Activated naive CD4-positive, alpha-beta T cell treated with anti-CD3 and anti-CD28 coated beads, Interleukin-2, amount 50 U/mL, for 16 hours (primary cell): ENCODE results near the gene ERAP2.

Experiments
- DNase-seq: peaks from one replicate; pipeline ENCODE4 v3.0.0-alpha.2; 2020

Gene ERAP2

DNA sequence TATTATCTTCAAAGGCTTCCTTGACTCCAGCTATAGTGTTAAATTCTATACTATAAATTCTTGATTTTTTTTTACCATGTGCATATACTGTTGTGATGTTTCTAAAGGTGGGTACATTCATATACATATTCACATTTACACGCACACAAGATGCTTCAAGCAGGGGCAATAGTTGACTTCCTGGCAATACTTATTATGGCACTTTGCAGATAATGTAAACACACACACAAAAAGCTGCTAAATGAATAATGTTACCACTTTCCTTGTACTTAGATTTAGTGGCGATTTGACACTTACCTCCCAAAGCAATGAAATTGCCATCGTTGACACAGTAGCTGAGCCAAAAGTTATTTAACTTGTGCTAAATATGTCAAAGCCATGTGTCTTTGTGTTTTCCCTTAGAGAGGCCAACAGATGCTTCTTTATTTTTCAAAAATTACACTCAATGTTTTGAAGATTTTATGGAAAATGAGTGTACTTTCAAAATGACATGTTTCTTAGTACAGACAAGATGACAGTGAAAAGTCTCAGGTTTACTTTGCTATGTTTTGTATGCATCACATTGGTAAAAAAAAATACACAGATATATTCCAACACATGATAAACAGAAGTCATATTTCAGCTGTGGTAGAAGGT is 12.2 kb upstream of the ERAP2 start:
- no peak for DNase-seq

DNA sequence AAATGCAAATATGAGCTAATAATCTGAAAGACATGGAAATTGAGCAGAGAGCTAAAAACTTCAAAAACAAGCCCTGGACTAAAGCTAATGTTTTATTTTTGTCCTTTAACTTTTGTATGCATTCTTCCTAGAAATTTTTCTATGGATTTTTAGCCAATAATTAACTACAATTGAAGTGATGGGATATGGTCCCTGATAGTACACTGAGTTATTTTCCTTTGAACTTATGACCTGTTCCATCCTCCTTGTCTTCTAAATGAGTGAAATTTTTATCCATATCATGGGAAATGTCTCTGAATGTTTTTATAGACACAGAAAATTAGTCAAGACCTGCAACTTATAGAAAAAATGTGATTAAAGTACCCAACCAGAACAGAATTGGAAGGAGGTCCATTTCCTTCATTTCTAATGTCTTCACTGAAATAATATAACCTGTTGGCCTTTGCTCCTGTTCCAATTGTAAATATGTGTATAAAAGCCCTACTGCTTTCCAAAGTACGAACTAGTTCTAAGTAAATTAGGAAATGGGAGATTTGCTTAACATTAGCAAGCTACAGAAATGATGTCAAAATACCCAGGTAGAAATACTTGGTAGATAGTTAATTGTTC is 11.3 kb upstream of the ERAP2 start:
- DNase-seq = no peak

DNA sequence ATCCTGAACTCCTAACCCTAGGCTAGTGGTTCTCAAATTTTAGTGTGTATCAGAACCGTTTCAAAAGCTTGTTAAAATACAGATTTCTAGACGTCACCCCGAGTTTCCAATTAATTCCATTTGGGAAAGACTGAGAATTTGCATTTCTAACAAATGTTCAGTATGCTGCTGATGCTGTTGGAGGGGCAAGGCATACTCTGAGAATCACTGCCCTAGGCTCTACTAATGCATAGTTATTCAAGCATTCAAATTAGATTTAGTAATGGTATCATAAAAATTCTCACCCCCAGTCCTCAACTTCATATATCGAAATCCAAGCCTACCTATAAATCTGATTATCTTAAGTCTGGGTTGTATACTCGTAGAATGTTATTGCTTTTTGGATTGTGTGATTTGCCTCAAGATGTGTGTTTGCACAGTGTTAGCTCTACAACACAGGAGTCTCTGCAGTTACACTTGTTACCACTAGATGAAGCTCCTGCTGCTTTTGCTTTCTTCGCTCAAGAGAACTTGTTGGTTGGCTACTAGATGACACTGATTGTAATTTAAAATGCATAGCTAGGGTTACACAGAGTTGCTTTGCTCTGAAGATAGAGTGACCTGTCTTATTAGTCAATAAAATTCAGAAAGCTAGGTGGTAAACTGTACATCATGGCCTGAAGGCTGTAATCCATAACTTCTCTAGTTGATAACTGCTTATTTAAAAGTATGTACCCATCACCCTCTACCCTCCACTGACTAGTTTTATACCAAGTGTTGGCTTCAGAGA is 7.5 kb upstream of the ERAP2 start:
- no peak for DNase-seq

- DNase-seq = no peak
These were observed 7.0 kb upstream of the ERAP2 start for GRCh38 chr5:96869372-96869641.

GRCh38 chr5:96870094-96871026 is 5.9 kb upstream of the ERAP2 start:
- DNase-seq = peak; percentile 22

DNA sequence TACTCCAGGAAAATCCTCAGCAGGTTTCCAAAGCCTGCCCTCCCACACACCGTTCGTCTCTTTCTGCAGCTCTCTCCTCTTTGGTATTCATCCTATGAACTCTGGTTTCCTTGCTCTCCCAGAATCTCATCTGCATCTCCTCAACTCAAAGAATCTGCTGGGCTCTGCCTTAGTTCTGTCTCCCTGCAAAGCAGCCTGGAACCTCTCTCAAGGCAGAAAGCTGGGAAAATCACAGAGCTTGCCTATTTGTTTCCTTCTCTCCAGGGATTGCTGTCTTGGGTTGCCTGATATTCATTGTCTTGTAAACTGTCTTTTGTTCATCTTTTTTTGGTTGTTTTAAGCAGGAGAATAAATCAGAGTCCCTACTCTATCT is 5.3 kb upstream of the ERAP2 start:
- no peak for DNase-seq

DNA sequence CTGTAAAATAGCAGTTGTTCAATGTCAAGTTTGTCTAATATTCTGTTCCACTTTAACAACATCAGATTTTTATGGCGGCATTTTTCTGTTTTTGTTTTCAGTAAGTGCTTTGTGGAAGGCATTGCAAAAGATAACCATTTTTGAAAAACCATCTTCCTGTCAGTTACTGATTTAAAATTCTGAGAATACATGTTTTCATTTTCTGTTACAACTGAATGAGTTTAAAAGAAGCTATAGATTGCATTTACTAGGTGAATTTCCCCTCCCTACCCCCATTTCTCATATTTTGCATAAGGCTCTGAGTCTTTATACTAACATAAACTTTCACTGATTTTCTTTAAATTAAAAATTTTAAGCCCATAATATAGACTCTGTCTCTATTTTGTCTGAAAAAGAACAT is 4.6 kb upstream of the ERAP2 start:
- DNase-seq = no peak

DNA sequence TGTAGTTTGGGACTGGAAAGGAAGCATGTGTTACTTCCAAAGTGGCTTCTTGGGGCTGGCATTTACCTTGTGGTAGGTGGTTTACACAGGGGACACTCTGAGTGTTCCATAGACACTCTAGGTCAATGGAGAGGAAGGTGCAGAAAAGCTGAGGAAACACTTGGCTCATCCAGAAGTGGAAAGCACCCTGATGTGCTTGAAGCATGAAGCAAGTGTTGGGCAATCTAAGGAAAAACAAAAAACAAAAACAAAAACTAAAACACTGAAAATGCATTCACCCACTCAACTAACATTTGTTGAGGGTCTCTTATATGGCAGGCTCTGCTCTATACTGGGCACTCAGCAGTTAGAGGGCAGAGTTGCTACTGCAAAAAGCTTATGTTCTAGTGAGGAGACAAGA is 2.9 kb upstream of the ERAP2 start:
- no peak for DNase-seq

- DNase-seq = no peak
These were observed 1.7 kb upstream of the ERAP2 start for GRCh38 chr5:96874631-96875030.

- peak; percentile 18 for DNase-seq
These were observed 459 bp upstream of the ERAP2 start for GRCh38 chr5:96875791-96876291.

- DNase-seq = peak; percentile 14
These were observed 723 bp downstream of the ERAP2 start for GRCh38 chr5:96876977-96877469.

DNA sequence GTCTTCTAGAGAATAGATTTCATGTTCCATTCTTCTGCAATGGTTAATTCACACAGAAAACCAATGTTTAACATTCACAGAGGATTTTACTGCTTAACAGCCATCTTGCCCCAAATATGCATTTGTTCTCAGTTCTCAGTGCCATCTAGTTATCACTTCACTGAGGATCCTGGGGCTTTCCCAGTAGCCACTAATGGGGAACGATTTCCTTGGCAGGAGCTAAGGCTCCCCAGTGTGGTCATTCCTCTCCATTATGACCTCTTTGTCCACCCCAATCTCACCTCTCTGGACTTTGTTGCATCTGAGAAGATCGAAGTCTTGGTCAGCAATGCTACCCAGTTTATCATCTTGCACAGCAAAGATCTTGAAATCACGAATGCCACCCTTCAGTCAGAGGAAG is 3.4 kb downstream of the ERAP2 start:
- no peak for DNase-seq

- no peak for DNase-seq
These were observed 4.3 kb downstream of the ERAP2 start for GRCh38 chr5:96880444-96881164.

GRCh38 chr5:96881511-96882115 is 5.3 kb downstream of the ERAP2 start:
- DNase-seq = no peak

DNA sequence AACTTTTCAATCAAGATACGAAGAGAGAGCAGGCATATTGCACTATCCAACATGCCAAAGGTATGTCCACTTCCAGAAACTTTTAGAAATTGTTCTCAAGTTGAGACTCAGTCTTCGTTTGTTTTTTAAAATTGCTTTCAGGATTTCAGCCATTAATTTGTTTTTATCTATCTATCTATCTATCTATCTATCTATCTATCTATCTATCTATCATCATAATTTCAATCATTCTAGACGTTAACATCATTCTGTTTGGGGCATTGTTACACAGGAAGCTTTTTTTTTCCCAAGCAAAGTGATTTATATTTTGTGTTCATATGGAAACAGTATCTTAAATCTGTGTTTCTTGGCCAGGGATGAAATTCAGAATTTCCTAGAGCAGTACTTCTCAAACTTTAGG is 7.6 kb downstream of the ERAP2 start:
- DNase-seq = no peak

- no peak for DNase-seq
These were observed 8.7 kb downstream of the ERAP2 start for GRCh38 chr5:96884995-96885394.

- DNase-seq = no peak
These were observed 9.4 kb downstream of the ERAP2 start for GRCh38 chr5:96885518-96886338.

- DNase-seq = peak; percentile 18
These were observed 17.0 kb downstream of the ERAP2 start for GRCh38 chr5:96893342-96893741.

DNA sequence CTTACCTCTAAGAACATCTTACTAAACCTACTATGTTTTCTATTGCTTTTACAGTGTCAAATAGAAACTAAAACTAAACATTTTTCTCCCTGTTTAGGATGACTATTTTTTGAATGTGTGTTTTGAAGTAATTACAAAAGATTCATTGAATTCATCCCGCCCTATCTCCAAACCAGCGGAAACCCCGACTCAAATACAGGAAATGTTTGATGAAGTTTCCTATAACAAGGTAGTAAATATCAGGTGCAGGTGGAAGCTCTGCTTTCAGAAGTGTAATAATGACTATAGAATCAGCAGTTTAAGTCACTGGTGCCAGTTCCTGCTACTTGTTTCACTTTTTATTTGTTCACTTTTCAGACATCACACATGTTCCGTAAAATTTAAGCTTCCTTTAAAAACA is 20.0 kb downstream of the ERAP2 start:
- DNase-seq = peak; percentile 53

- DNase-seq = peak; percentile 34
These were observed 20.5 kb downstream of the ERAP2 start for GRCh38 chr5:96896806-96897205.

DNA sequence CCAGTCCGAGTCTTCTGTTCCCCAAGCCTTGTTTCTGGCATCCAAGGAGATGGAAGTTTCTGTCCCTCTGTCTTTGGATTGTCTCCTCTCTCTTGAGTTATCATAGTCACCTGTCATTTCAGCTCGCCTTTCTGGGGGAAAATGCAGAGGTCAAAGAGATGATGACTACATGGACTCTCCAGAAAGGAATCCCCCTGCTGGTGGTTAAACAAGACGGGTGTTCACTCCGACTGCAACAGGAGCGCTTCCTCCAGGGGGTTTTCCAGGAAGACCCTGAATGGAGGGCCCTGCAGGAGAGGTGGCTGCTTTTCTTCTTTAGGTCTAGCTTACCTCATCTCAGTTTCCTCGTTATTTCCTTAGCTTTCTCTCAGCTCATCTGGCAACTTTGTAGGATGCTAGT is 25.1 kb downstream of the ERAP2 start:
- DNase-seq = no peak
